ENCODE data around the gene TTC12. TPM values are rescaled to one million over a fixed set of nuclear protein-coding genes. Genes with fewer than 3 reads are reported as not detected.

Gene TTC12
- total and polyA plus RNA-seq, 10 of the 15 experiments (the other 5 are each of a cell fraction or from before 2014, with no cell fraction given), result 3.7 to 14.0 (median 8.1) TPM

- no peak for TF ChIP-seq PKNOX1 (IDR thresholded peaks at IDR 0.05)
- TF ChIP-seq E2F4 (IDR thresholded peaks at IDR 0.05; ENCODE audit: low read depth, low read length), result no peak
- no peak for TF ChIP-seq ZBTB40 (IDR thresholded peaks at IDR 0.05; ENCODE audit: borderline replicate concordance)
- TF ChIP-seq YBX1 (IDR thresholded peaks at IDR 0.05), result no peak
- no peak for TF ChIP-seq MTA2 (IDR thresholded peaks at IDR 0.05; ENCODE audit: low read depth)
- TF ChIP-seq BCLAF1 (IDR thresholded peaks at IDR 0.05), result no peak
Observed at GRCh38 chr11:113396690-113397089, 82.3 kb downstream of the TTC12 start (continued).
